Astrocyte (in vitro differentiated cells and primary cell): ENCODE measurements around the gene LRP10.

Source experiments
- CTCF ChIP-seq: IDR thresholded peaks from 2 replicates; pipeline ENCODE4 v1.5.1; 2011; ENCODE audit warnings: low read depth, mild to moderate bottlenecking, inconsistent platforms, low read length, moderate library complexity; ENCODE audit not compliant: insufficient read depth
- EZH2 ChIP-seq: IDR thresholded peaks from 2 replicates; pipeline ENCODE4 v1.6.1; 2012; ENCODE audit warnings: mild to moderate bottlenecking, low read length, inconsistent platforms; ENCODE audit not compliant: insufficient read depth

- TF ChIP-seq CTCF (no peak), EZH2 (no peak)
These were observed 15.1 kb downstream of the LRP10 start for GRCh38 chr14:22886500-22887259.
